IMR-90 (cell line): ENCODE measurements around the gene ATPAF1. TPM values are rescaled to one million over a fixed set of nuclear protein-coding genes. Genes with fewer than 3 reads are reported as not detected.

Source experiments
- ATAC-seq: fragments of 200-7000 bp; cut with Tn5 transposase; 2 replicates; pipeline ENCODE4 v1.9.1; 2020; ENCODE audit warnings: low read depth, mild to moderate bottlenecking, moderate library complexity
- BruUV-seq: library from RNA; stranded (reverse); fragments of 400-500 nt; replicated peaks from 2 replicates; lab custom pipeline; 2021; lab: Mats Ljungman, UMichigan
- CTCF ChIA-PET: fragments of 300-600 bp; formaldehyde crosslinking; extraction: SDS; loops from one replicate; lab custom pipeline; 2021; ENCODE audit warnings: antibody characterized with exemption; lab: Yijun Ruan, JAX
- POLR2A ChIA-PET: fragments of 300-600 bp; sonication (Branson Sonifier 250); formaldehyde crosslinking; loops from one replicate; lab custom pipeline; 2022; ENCODE audit warnings: antibody characterized with exemption; ENCODE audit not compliant: unreplicated experiment; lab: Charles Lee
- DNase-seq: peaks from one replicate; pipeline ENCODE4 v3.0.0; 2013
- H2AFZ ChIP-seq: replicated peaks from 2 replicates; pipeline ENCODE3; 2013; ENCODE audit warnings: low read length, mild to moderate bottlenecking; ENCODE audit not compliant: poor library complexity
- H2AK5ac ChIP-seq: 2 replicates; pipeline ENCODE4 v1.6.1; 2013; ENCODE audit warnings: low read depth, low read length, inconsistent platforms
- H2AK9ac ChIP-seq: replicated peaks from 2 replicates; pipeline ENCODE3; 2013; ENCODE audit warnings: mild to moderate bottlenecking, low read depth, low read length, moderate library complexity; ENCODE audit not compliant: poor library complexity
- H2BK120ac ChIP-seq: 2 replicates; pipeline ENCODE4 v1.6.1; 2013; ENCODE audit warnings: low read depth, low read length, inconsistent platforms
- H2BK15ac ChIP-seq: 3 replicates; pipeline ENCODE4 v1.6.1; 2013; ENCODE audit warnings: low read depth, low read length, inconsistent platforms
- H2BK20ac ChIP-seq: 2 replicates; pipeline ENCODE4 v1.6.1; 2013; ENCODE audit warnings: low read depth, mild to moderate bottlenecking, inconsistent platforms, low read length, moderate library complexity
- H2BK5ac ChIP-seq: 2 replicates; pipeline ENCODE4 v1.6.1; 2013; ENCODE audit warnings: mild to moderate bottlenecking, low read depth, low read length, inconsistent platforms; ENCODE audit not compliant: poor library complexity, severe bottlenecking
- H3K14ac ChIP-seq: replicated peaks from 2 replicates; pipeline ENCODE4 v1.6.1; 2013; ENCODE audit warnings: low read depth, low read length, inconsistent platforms
- H3K18ac ChIP-seq: 2 replicates; pipeline ENCODE4 v1.6.1; 2013; ENCODE audit warnings: low read depth, low read length, control low read depth
- H3K23ac ChIP-seq: 2 replicates; pipeline ENCODE4 v1.6.1; 2013; ENCODE audit warnings: low read depth, low read length, inconsistent platforms
- H3K27ac ChIP-seq: 2 replicates; pipeline ENCODE4 v1.5.1; 2013; ENCODE audit warnings: mild to moderate bottlenecking, control low read depth, low read length; ENCODE audit not compliant: insufficient read depth
- H3K27me3 ChIP-seq: 2 replicates; pipeline ENCODE4 v1.6.1; 2013; ENCODE audit warnings: low read length; ENCODE audit not compliant: control insufficient read depth, insufficient read depth
- H3K36me3 ChIP-seq: 2 replicates; pipeline ENCODE4 v1.6.1; 2013; ENCODE audit warnings: low read length, mixed read lengths; ENCODE audit not compliant: control insufficient read depth, insufficient read depth
- H3K4ac ChIP-seq: 2 replicates; pipeline ENCODE4 v1.6.1; 2013; ENCODE audit warnings: low read depth, low read length, inconsistent platforms
- H3K4me1 ChIP-seq: 2 replicates; pipeline ENCODE4 v1.6.1; 2013; ENCODE audit warnings: low read length, mixed read lengths; ENCODE audit not compliant: control insufficient read depth, insufficient read depth
- H3K4me2 ChIP-seq: 2 replicates; pipeline ENCODE4 v1.6.1; 2013; ENCODE audit warnings: low read depth, mild to moderate bottlenecking, control low read depth, low read length, moderate library complexity
- H3K4me3 ChIP-seq: 2 replicates; pipeline ENCODE4 v1.5.1; 2013; ENCODE audit warnings: low read depth, mild to moderate bottlenecking, control low read depth, low read length, moderate library complexity; ENCODE audit not compliant: insufficient read depth
- H3K56ac ChIP-seq: 2 replicates; pipeline ENCODE4 v1.6.1; 2013; ENCODE audit warnings: low read length, inconsistent platforms; ENCODE audit not compliant: insufficient read depth; ENCODE audit errors: extremely low read depth
- H3K79me1 ChIP-seq, 2 experiments: 2 replicates each; pipeline ENCODE4 v1.6.1; 2013; ENCODE audit warnings: low read length in 2 of 2, inconsistent platforms in 1 of 2, low read depth in 1 of 2
- H3K9ac ChIP-seq: 2 replicates; pipeline ENCODE4 v1.6.1; 2013; ENCODE audit warnings: low read depth, low read length, control low read depth
- H3K9me1 ChIP-seq: 2 replicates; pipeline ENCODE4 v1.6.1; 2013; ENCODE audit warnings: low read length, inconsistent platforms; ENCODE audit not compliant: insufficient read depth
- H3K9me3 ChIP-seq: 2 replicates; pipeline ENCODE4 v1.6.1; 2013; ENCODE audit warnings: low read length; ENCODE audit not compliant: control insufficient read depth, insufficient read depth
- H4K20me1 ChIP-seq: 2 replicates; pipeline ENCODE4 v1.6.1; 2013; ENCODE audit warnings: low read length, inconsistent platforms; ENCODE audit not compliant: insufficient read depth
- H4K5ac ChIP-seq: 2 replicates; pipeline ENCODE4 v1.6.1; 2013; ENCODE audit warnings: mild to moderate bottlenecking, low read depth, low read length, control low read depth
- H4K8ac ChIP-seq, 2 experiments: 2 replicates each; pipeline ENCODE4 v1.6.1; 2013; ENCODE audit warnings: low read depth in 2 of 2, low read length in 2 of 2, control low read depth in 1 of 2, inconsistent platforms in 1 of 2
- H4K91ac ChIP-seq: 2 replicates; pipeline ENCODE4 v1.6.1; 2013; ENCODE audit warnings: low read depth, low read length, inconsistent platforms; ENCODE audit not compliant: insufficient read depth
- CHD1 ChIP-seq: IDR thresholded peaks from 2 replicates; pipeline ENCODE4 v1.6.1; 2012; ENCODE audit warnings: low read depth, low read length, improper control_type of control experiment
- NFE2L2 ChIP-seq: fragments of 150-350 bp; IDR thresholded peaks from 2 replicates; pipeline ENCODE4 v1.6.1; 2016; ENCODE audit warnings: low read depth, mild to moderate bottlenecking, low read length
- RFX5 ChIP-seq: IDR thresholded peaks from 2 replicates; pipeline ENCODE4 v1.8.0; 2012; ENCODE audit warnings: low read depth, mild to moderate bottlenecking, low read length, moderate library complexity
- SMC3 ChIP-seq: fragments of 150-350 bp; IDR thresholded peaks from 2 replicates; pipeline ENCODE4 v1.6.1; 2016; ENCODE audit warnings: low read depth, mild to moderate bottlenecking, antibody characterized with exemption, low read length, moderate library complexity
- WGBS, 2 experiments: methylation state at CpG; one replicate each; pipeline versions ENCODE4 v1.1.5 to v1.1.7; 2013; ENCODE audit warnings: missing lambda C conversion rate in 2 of 2; ENCODE audit not compliant: insufficient read length in 1 of 2; ENCODE audit errors: extremely low coverage in 2 of 2; 5-methylcytosine and 5-hydroxymethylcytosine counted together
- dilution Hi-C: fragments of 300-500 bp; cut with HindIII; formaldehyde crosslinking; loops from one replicate; pipeline ENCODE4 v1.14.3; 2018; ENCODE audit warnings: low sequenced_read_pairs; ENCODE audit not compliant: unreplicated experiment
- in situ Hi-C: fragments of 300-500 bp; cut with MboI; formaldehyde crosslinking; loops from 3 replicates; pipeline ENCODE4 v1.14.3; 2019; ENCODE audit warnings: low sequenced_read_pairs, inconsistent platforms, mixed read lengths
- intact Hi-C: fragments of 100-400 bp; cut with micrococcal nuclease; formaldehyde crosslinking; loops from 2 replicates; pipeline ENCODE4 v1.10.0; 2022
- polyA plus RNA-seq, 3 experiments: library from polyadenylated mRNA; depleted of rRNA; stranded (reverse); fragments of >200 nt; gene quantifications; 2 replicates each; pipeline ENCODE4 v1.2.3, GENCODE V29; 2012; ENCODE audit warnings: low replicate concordance in 1 of 3
- total RNA-seq: library from RNA; depleted of rRNA; stranded (reverse); fragments of >200 nt; gene quantifications from 2 replicates; pipeline ENCODE4 v1.2.3, GENCODE V29; 2012

The ATPAF1 gene
- total and polyA plus RNA-seq, 2 of the 4 experiments (the other 2 are of a cell fraction) = 55.5 to 80.3 TPM

DNA sequence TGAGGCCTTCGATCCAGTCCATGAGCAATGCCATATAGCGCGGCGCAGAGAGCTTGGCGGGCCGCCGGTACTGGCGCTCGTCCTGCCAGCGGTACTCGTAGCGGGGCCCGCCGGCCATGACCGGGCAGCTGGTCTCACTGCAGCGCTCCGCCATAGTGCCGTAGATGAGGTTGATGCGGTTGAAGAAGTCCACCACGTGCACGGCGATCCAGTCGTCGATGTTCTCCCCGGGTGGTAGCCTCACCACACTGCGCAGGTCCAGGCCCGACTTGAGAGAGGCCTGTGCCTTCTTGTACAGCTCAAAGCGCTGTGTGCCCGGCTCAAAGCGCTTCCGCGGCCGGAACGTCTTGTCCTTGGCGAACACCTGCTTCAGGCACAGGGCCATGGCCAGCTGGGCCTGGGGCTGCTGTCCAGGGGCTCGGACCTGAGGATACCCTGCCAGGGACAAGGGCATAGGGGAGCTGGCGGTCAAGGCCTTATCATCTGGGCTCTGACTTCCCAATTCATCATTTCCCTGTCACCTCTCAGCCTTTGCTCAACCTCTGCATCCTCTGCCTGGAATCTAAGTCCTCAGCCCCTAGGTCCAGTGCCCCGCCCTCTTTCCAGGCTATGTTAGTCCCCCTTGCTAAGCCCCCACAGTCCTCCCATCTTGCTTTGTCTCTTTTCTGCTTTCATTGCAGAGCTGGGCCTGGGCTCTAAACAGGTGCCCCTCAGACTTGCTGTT is 55.1 kb downstream of the ATPAF1 start (continued):
- TF ChIP-seq RFX5 = no peak
- no peak for TF ChIP-seq SMC3

DNA sequence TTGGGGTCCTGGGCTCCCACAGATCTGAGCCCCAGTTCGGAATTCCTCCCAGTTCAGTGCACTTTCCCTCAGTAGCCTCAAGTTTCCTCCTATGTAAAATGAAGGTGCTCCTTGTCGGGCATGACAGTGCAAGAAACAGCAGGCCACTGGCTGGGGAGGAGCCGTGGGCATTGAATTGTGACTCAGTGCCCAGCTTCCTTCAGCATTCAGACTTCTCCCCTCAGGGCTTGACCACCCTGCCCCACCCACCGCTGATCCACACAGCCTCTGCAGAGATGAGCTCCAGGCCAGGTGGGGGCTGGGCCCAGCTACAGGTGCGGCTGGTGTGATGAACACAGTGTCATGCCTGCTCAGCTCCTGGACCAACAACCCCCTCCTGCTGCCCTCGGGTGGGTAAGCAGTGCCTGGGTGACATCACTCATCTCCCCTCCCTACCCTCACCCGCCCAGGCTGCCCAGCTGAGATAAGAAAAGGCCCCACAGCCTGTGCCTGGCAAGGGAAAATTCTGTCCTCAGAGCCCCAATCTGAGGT is 56.4 kb downstream of the ATPAF1 start:
- H3K23ac ChIP-seq = no peak overlapping the region
- no peak overlapping the region for H3K4ac ChIP-seq
- CTCF ChIA-PET = no interaction called here
- H2AK5ac ChIP-seq = no peak overlapping the region
- no peak overlapping the region for H2BK120ac ChIP-seq
- no peak overlapping the region for H4K91ac ChIP-seq
- no peak overlapping the region for H2BK15ac ChIP-seq
- WGBS, 2 experiments = 63% methylated on average over 2 of the region's 7 CpGs; no CpG with 5 or more reads in 1 of the 2 experiments
- ATAC-seq = no peak
- H3K18ac ChIP-seq = no peak overlapping the region
- DNase-seq = no peak
- no TSS peak for BruUV-seq
- H2AK9ac ChIP-seq = peak overlapping the region; percentile 30
- in situ Hi-C loops = no loop called here
- no peak overlapping the region for H3K9ac ChIP-seq
- H4K5ac ChIP-seq = no peak overlapping the region
- intact Hi-C loops = no loop called here
- no peak overlapping the region for H3K27ac ChIP-seq
- dilution Hi-C loops = no loop called here
- no peak overlapping the region for H2BK5ac ChIP-seq
- H3K14ac ChIP-seq = no peak overlapping the region
- no peaks in the 10 kb centered on the region for H3K27me3 ChIP-seq
- no peak overlapping the region for H4K8ac ChIP-seq
- POLR2A ChIA-PET = no interaction called here
- H3K56ac ChIP-seq = no peak overlapping the region
- no peaks in the 10 kb centered on the region for H3K9me3 ChIP-seq
- H3K9me1 ChIP-seq = peaks cover 35% of the 10 kb centered on the region
- peak; percentile 46; the same call in 1 of the 2 replicates for TF ChIP-seq NFE2L2
- TF ChIP-seq CHD1 = no peak
- H2BK20ac ChIP-seq = no peak overlapping the region
- 0 out of 2 replicates have a peak, but pooled peaks cover 8% of the 10 kb centered on the region for H4K20me1 ChIP-seq
- peaks cover 29% of the 10 kb centered on the region for H3K36me3 ChIP-seq
- peak overlapping the region; percentile 13 for H2AFZ ChIP-seq
- H3K4me3 ChIP-seq = no peak overlapping the region
- H3K79me1 ChIP-seq = peaks cover 25 to 53% of the 10 kb centered on the region in 2 experiments
- H3K4me2 ChIP-seq = no peak overlapping the region
- peaks cover 18% of the 10 kb centered on the region for H3K4me1 ChIP-seq
